Measurements from ENCODE around the gene CDK10.
A peak's percentile ranks its signal among the peaks of the same experiment; 100 is the strongest.

CDK10 gene

GRCh38 chr16:89707695-89708094 is 21.2 kb downstream of the CDK10 start:
- H3K4me3 ChIP-seq (ENCODE audit: low read length), result no peak overlapping the region
- no peak for DNase-seq (ENCODE audit: low read depth, low spot score)

GRCh38 chr16:89708481-89708931 is 22.0 kb downstream of the CDK10 start:
- no peak overlapping the region for H3K4me3 ChIP-seq (ENCODE audit: low read length)
- no peak for DNase-seq (ENCODE audit: low read depth, low spot score)

GRCh38 chr16:89709166-89709565 is 22.7 kb downstream of the CDK10 start:
- no peak overlapping the region for H3K4me3 ChIP-seq (ENCODE audit: low read length)
- DNase-seq (ENCODE audit: low read depth, low spot score), result no peak

- DNase-seq (ENCODE audit: low read depth, low spot score), result no peak
- no peak overlapping the region for H3K4me3 ChIP-seq (ENCODE audit: low read length)
Measured at GRCh38 chr16:89709716-89710432, 23.4 kb downstream of the CDK10 start.

DNA sequence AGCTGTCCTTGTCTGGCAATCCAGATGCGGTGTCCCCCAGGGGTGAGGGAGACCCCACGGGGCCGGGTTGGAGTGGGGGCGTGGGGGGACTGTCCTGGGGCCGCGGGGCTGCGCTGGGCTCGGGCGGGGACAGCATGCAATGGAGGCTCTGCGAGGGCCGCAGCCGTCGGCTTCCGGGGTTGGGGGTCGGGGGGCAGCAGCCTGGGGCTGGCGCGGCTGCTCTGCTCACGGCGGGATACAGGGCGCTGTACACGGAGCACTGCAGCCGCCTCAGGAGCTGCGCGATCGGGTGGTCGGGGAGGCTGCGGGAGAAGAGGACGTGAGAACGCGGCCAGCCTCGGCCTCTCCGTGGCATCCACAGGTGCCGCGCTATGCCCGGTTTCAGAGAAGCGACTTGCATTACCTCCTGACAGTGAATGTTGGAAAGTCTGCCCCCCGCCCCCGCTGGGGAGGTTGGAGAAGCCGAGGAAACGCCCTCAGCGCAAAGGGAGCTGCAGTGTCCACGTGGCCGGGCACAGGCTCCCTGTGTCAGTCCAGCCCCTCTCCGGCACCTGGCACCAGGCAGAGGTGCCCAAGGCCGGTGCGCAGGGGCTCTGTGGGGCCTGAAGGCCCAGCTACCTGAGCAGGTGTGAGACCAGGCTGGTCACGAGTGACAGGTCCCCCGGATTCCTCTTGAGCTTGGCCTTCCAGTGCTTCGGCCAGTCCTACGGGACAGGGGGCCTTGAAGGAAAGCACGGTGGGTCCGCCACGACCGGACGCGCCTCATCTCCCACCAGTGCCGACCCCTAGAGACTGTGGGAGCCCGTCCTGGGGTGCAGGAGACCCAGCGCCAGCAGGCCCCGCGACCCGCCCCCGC is 24.4 kb downstream of the CDK10 start:
- H3K4me3 ChIP-seq (ENCODE audit: low read length), result no peak overlapping the region
- no peak for DNase-seq (ENCODE audit: low read depth, low spot score)

GRCh38 chr16:89711601-89712273 is 25.2 kb downstream of the CDK10 start:
- DNase-seq (ENCODE audit: low read depth, low spot score), result peak; percentile 65
- peak overlapping the region; percentile 79 for H3K4me3 ChIP-seq (ENCODE audit: low read length)

DNA sequence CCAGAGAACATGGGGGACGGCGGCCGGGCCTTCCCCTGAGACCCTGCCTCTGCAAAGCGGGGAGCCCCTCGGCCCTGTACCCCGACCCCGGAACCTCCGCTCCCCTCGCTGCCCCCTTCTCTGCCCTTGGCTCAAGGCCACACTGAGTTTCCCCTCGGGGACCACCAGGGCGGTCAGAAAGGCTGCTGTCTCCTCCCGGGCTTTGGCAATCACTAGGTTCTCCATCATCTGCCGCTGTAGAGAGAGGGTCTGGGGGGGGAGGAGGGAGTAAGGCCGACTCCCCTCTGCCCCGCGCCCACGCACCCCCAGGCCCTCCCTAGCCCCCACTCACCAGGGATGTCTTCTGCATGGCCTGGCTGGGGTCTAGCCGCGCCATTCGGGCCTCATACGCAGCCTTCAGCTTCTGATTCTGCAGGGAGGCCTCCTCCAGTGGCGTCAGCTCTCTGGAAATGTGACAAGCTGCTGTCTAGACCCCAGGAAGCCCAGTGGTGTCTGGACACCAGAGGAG is 25.8 kb downstream of the CDK10 start:
- DNase-seq (ENCODE audit: low read depth, low spot score), result no peak

DNA sequence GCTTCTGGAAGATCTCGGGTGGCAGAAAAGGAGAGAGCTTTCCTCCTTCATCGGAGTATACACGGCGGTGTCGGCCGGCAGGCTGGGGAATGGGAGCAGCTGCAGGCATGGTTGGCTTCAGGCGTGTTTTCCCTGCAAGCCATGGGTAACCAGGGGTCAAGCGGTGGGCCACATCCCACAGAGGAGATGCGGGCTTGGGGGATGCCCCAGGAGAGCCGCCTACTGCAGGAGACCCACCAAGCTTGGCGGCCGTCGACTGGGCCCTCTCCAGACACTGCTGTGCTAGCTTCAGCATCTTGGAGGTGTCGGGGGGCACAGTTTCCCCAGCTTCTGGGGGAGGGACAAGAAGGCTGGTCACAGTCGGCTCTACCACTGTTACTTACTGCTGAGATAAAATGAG is 30.0 kb downstream of the CDK10 start:
- no peak for DNase-seq (ENCODE audit: low read depth, low spot score)
- H3K4me3 ChIP-seq (ENCODE audit: low read length), result no peak overlapping the region

More for the DNA sequence above, 25.8 kb downstream of the CDK10 start:
- peak overlapping the region; percentile 79 for H3K4me3 ChIP-seq (ENCODE audit: low read length)

DNA sequence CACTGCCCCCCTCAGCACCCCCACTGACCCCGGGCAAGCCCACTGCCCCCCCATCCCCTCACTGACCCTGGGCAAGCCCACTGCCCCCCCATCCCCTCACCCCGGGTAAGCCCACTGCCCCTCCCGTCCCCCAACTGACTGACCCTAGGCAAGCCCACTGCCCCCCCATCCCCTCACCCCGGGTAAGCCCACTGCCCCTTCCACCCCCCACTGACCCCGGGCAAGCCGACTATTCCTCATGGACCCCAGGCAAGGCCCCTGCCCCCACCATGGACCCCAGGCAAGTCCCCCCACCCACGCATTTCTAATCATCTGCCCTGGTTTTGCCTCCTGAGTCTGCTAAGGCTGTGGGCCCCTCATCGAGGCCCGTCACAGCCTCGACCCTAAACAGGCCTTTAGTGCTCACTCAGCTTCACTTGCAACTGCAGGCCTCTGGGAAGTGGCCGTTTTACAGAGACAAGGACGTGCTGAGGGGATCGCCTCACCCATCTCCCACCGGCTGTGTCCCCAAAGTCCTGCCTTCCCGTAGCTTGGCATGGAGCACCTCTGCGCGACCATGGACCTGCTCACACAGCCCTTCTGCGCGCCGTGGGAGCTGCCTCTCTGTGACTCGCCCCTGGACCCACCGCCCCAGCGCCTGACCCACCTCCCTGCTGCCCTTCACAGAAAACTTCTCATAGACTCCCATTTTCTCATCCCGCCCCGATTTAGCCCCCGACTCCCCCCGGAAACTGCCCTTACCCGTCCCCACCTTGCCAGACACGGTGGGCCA is 30.6 kb downstream of the CDK10 start:
- no peak overlapping the region for H3K4me3 ChIP-seq (ENCODE audit: low read length)
- DNase-seq (ENCODE audit: low read depth, low spot score), result no peak

DNA sequence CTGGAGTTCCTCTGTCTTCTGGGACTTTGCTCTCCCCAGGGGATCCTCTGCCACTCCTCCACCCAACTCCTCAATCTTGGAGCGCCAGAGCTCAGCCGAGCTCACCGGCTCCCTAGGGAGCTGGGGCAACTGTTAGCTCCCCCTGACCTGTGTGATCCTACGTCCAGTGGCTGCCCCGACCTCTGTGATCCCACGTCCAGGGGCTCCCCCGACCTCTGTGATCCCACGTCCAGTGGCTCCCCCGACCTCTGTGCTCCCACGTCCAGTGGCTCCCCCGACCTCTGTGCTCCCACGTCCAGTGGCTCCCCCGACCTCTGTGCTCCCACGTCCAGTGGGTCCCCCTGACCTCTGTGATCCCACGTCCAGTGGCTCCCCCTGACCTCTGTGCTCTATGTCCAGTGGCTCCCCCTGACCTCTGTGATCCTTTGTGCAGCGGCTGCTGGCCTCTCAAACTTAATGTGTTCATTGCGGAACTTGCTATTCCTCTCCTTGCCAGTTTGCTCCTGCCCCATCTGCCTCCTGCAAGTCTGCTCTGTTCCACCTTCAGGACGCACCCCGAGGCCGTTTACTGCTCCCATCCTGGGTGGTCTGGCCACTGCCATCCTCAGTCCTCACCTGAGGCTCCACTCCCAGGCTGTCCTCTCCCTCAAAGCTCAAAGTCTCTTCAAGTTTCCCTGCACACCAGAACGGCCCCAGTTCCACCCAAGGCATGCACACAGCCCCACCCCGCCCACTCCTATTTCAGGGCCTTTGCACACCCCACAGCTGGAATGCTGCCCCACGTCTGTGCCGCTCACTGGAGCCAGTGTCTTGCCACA is 31.4 kb downstream of the CDK10 start:
- H3K4me3 ChIP-seq (ENCODE audit: low read length), result no peak overlapping the region

DNA sequence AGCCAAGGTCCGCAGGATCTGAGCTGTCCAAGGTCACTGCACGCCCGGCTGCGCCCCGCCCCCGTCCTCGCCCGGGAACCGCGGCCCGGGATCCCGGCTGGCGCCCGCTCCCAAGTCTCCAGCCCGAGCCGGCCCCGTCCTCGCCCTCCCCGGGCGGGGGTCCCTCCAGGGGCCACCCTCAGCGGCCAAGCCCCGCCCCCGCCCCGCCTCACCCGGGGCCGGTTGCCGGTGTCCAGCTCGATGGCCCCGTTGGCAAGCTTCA is 34.0 kb downstream of the CDK10 start:
- DNase-seq (ENCODE audit: low read depth, low spot score), result no peak
- peak overlapping the region; percentile 64 for H3K4me3 ChIP-seq (ENCODE audit: low read length)

More for the DNA sequence above, 31.4 kb downstream of the CDK10 start:
- DNase-seq (ENCODE audit: low read depth, low spot score), result no peak

GRCh38 chr16:89720813-89721545 is 34.5 kb downstream of the CDK10 start, which contains the start of the genes VPS9D1 and ZNF276:
TSS of gene VPS9D1 (minus strand) at chr16:89720898. CDS start at chr16:89720861, 37 bp downstream.
TSS of gene ZNF276 (plus strand) at chr16:89721537. CDS start at chr16:89721641, 104 bp downstream.
- no peak for DNase-seq (ENCODE audit: low read depth, low spot score)
- H3K4me3 ChIP-seq (ENCODE audit: low read length), result peak within 1 kb of the TSS; percentile 64

- H3K4me3 ChIP-seq (ENCODE audit: low read length), result peak overlapping the region; percentile 64
- peak; percentile 85 for DNase-seq (ENCODE audit: low read depth, low spot score)
Measured at GRCh38 chr16:89721546-89722391, 35.3 kb downstream of the CDK10 start.

DNA sequence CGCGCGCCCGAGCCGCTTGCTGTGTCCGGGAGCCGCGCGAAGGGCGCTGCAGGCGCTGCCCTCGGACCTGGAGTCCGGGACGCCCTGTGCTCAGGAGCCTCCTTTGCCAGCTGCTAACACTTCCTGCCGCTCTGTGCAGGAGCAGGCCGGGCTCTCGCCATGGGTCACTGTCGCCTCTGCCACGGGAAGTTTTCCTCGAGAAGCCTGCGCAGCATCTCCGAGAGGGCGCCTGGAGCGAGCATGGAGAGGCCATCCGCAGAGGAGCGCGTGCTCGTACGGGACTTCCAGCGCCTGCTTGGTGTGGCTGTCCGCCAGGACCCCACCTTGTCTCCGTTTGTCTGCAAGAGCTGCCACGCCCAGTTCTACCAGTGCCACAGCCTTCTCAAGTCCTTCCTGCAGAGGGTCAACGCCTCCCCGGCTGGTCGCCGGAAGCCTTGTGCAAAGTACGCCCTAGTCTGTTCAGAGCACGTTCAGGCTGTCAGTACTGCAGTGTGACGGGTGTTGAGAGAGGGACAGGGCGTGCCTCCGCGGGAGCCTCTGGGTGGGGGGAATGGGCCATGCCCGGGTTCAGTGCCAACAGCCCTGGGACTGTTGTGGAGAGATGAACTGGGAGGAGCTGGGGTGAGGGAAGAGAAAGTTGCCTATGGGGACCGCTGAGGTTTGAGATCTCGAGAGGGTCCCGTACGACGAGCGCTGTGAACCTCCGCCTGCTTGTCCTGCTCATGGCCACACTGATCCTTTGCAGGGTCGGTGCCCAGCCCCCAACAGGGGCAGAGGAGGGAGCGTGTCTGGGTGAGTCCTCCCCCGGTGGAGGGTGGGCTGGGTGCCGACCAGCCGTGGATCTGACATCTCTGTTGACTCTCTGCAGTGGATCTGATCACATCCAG is 36.1 kb downstream of the CDK10 start:
- peak overlapping the region; percentile 64 for H3K4me3 ChIP-seq (ENCODE audit: low read length)
- peak; percentile 70 for DNase-seq (ENCODE audit: low read depth, low spot score)
